Measurements from ENCODE around the gene MED9.

The MED9 gene

GRCh38 chr17:17506893-17507464 is 30.2 kb downstream of the MED9 start:
- no peaks in the 10 kb centered on the region for H3K9me2 ChIP-seq (ENCODE audit: low read depth, low read length)
- no peaks in the 10 kb centered on the region for H3F3A ChIP-seq (ENCODE audit: insufficient read depth, low read length)
- H3K27me3 ChIP-seq (ENCODE audit: insufficient read depth, low read length): no peaks in the 10 kb centered on the region
- no peaks in the 10 kb centered on the region for H3K36me3 ChIP-seq (ENCODE audit: insufficient read depth, low read length)
- H3K27ac ChIP-seq (ENCODE audit: low read depth, low read length, poor library complexity, severe bottlenecking): no peak overlapping the region
- H3K4me1 ChIP-seq (ENCODE audit: insufficient read depth, low read length, severe bottlenecking): no peaks in the 10 kb centered on the region
- no peak overlapping the region for H3K4me3 ChIP-seq (ENCODE audit: low read depth, low read length, poor library complexity, severe bottlenecking)
- no peaks in the 10 kb centered on the region for H3K79me2 ChIP-seq (ENCODE audit: insufficient read depth, low read length)
- no peak overlapping the region for H3K9ac ChIP-seq (ENCODE audit: low read length)
- no peak overlapping the region for H2AFZ ChIP-seq (ENCODE audit: low read length)
- H4K20me1 ChIP-seq (ENCODE audit: insufficient read depth, low read length): no peaks in the 10 kb centered on the region
- no peaks in the 10 kb centered on the region for H3K9me3 ChIP-seq (ENCODE audit: low read length)
- H3K4me2 ChIP-seq (ENCODE audit: low read length): no peak overlapping the region
- no peak for TF ChIP-seq EZH2 (IDR thresholded peaks at IDR 0.05; ENCODE audit: borderline replicate concordance, low read length)
- TF ChIP-seq, protein P1, sequence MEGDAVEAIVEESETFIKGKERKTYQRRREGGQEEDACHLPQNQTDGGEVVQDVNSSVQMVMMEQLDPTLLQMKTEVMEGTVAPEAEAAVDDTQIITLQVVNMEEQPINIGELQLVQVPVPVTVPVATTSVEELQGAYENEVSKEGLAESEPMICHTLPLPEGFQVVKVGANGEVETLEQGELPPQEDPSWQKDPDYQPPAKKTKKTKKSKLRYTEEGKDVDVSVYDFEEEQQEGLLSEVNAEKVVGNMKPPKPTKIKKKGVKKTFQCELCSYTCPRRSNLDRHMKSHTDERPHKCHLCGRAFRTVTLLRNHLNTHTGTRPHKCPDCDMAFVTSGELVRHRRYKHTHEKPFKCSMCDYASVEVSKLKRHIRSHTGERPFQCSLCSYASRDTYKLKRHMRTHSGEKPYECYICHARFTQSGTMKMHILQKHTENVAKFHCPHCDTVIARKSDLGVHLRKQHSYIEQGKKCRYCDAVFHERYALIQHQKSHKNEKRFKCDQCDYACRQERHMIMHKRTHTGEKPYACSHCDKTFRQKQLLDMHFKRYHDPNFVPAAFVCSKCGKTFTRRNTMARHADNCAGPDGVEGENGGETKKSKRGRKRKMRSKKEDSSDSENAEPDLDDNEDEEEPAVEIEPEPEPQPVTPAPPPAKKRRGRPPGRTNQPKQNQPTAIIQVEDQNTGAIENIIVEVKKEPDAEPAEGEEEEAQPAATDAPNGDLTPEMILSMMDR (IDR thresholded peaks at IDR 0.05; ENCODE audit: low read length): no peak

- no peak overlapping the region for H3K4me3 ChIP-seq (ENCODE audit: low read depth, low read length, poor library complexity, severe bottlenecking)
- H4K20me1 ChIP-seq (ENCODE audit: insufficient read depth, low read length): no peaks in the 10 kb centered on the region
- H3K27me3 ChIP-seq (ENCODE audit: insufficient read depth, low read length): no peaks in the 10 kb centered on the region
- H3K9ac ChIP-seq (ENCODE audit: low read length): no peak overlapping the region
- H3F3A ChIP-seq (ENCODE audit: insufficient read depth, low read length): no peaks in the 10 kb centered on the region
- H3K27ac ChIP-seq (ENCODE audit: low read depth, low read length, poor library complexity, severe bottlenecking): no peak overlapping the region
- no peaks in the 10 kb centered on the region for H3K4me1 ChIP-seq (ENCODE audit: insufficient read depth, low read length, severe bottlenecking)
- no peak overlapping the region for H2AFZ ChIP-seq (ENCODE audit: low read length)
- TF ChIP-seq EZH2 (IDR thresholded peaks at IDR 0.05; ENCODE audit: borderline replicate concordance, low read length): no peak
- H3K4me2 ChIP-seq (ENCODE audit: low read length): no peak overlapping the region
- no peaks in the 10 kb centered on the region for H3K9me3 ChIP-seq (ENCODE audit: low read length)
- H3K79me2 ChIP-seq (ENCODE audit: insufficient read depth, low read length): no peaks in the 10 kb centered on the region
- no peaks in the 10 kb centered on the region for H3K36me3 ChIP-seq (ENCODE audit: insufficient read depth, low read length)
- no peaks in the 10 kb centered on the region for H3K9me2 ChIP-seq (ENCODE audit: low read depth, low read length)
Observed at GRCh38 chr17:17507465-17508011, 30.7 kb downstream of the MED9 start.

GRCh38 chr17:17508019-17508535 is 31.3 kb downstream of the MED9 start:
- Histone ChIP-seq H4K20me1 (ENCODE audit: insufficient read depth, low read length) (no peaks in the 10 kb centered on the region), H3K4me2 (ENCODE audit: low read length) (no peak overlapping the region), H2AFZ (ENCODE audit: low read length) (no peak overlapping the region), H3K4me3 (ENCODE audit: low read depth, low read length, poor library complexity, severe bottlenecking) (no peak overlapping the region), H3K9me3 (ENCODE audit: low read length) (no peaks in the 10 kb centered on the region), H3K36me3 (ENCODE audit: insufficient read depth, low read length) (no peaks in the 10 kb centered on the region), H3F3A (ENCODE audit: insufficient read depth, low read length) (no peaks in the 10 kb centered on the region), H3K4me1 (ENCODE audit: insufficient read depth, low read length, severe bottlenecking) (no peaks in the 10 kb centered on the region), H3K9ac (ENCODE audit: low read length) (no peak overlapping the region), H3K27ac (ENCODE audit: low read depth, low read length, poor library complexity, severe bottlenecking) (no peak overlapping the region), H3K27me3 (ENCODE audit: insufficient read depth, low read length) (no peaks in the 10 kb centered on the region), H3K79me2 (ENCODE audit: insufficient read depth, low read length) (no peaks in the 10 kb centered on the region), H3K9me2 (ENCODE audit: low read depth, low read length) (no peaks in the 10 kb centered on the region)
- TF ChIP-seq EZH2 (IDR thresholded peaks at IDR 0.05; ENCODE audit: borderline replicate concordance, low read length): no peak
- TF ChIP-seq, protein P1 (IDR thresholded peaks at IDR 0.05; ENCODE audit: low read length): no peak
